ENCODE measurements around the gene XYLT1. TPM values are rescaled to one million over a fixed set of nuclear protein-coding genes. Genes with fewer than 3 reads are reported as not detected.

The XYLT1 gene
- total and polyA plus RNA-seq, 2 of the 13 experiments (the other 11 are each of a cell fraction or from before 2014, with no cell fraction given) = not detected

GRCh38 chr16:17219991-17220390 lies 250.8 kb downstream of the XYLT1 start (continued):
- no peak for TF ChIP-seq GLMP (CRISPR knock-in tag; IDR thresholded peaks at IDR 0.05; ENCODE audit: borderline replicate concordance)
- TF ChIP-seq MTA1 (CRISPR knock-in tag; IDR thresholded peaks at IDR 0.05; ENCODE audit: borderline replicate concordance) = no peak
- TF ChIP-seq HOXD1 (CRISPR knock-in tag; IDR thresholded peaks at IDR 0.05) = no peak
- no peak for TF ChIP-seq CBX2 (IDR thresholded peaks at IDR 0.05; ENCODE audit: low read depth, low read length)
- no peak for TF ChIP-seq CBX2 (CRISPR knock-in tag; IDR thresholded peaks at IDR 0.05; ENCODE audit: low read depth)
- TF ChIP-seq BCL3 (CRISPR knock-in tag; IDR thresholded peaks at IDR 0.05) = no peak
- no peak for TF ChIP-seq ATAD3A (CRISPR knock-in tag; IDR thresholded peaks at IDR 0.05)
- TF ChIP-seq PITX1 (CRISPR knock-in tag; IDR thresholded peaks at IDR 0.05) = no peak
- no peak for TF ChIP-seq CENPBD1 (CRISPR knock-in tag; IDR thresholded peaks at IDR 0.05; ENCODE audit: borderline replicate concordance, low read depth)
- TF ChIP-seq THAP7 (CRISPR knock-in tag; IDR thresholded peaks at IDR 0.05) = no peak

GRCh38 chr16:17215936-17216335 lies 254.8 kb downstream of the XYLT1 start:
- peaks cover 7% of the 10 kb centered on the region for H3K9me3 ChIP-seq (ENCODE audit: low read length)
- no peak for DNase-seq (ENCODE audit: low spot score)
- BruUV-seq (replicated peaks) = no TSS peak
- H3K79me2 ChIP-seq (ENCODE audit: insufficient read depth, low read length) = no peaks in the 10 kb centered on the region
- FAIRE-seq = no peak
- 5% methylated on average over 8 of the region's 8 CpGs for WGBS (ENCODE audit: low lambda C conversion rate)
- H3K4me3 ChIP-seq (replicated peaks in 1 of 3; ENCODE audit: insufficient read depth in 1 of 3, low read depth in 2 of 3, low read length in 3 of 3) = no peak overlapping the region
- H3K9ac ChIP-seq (ENCODE audit: insufficient read depth, low read depth, low read length) = no peak overlapping the region
- no peak for ATAC-seq
- H3K27ac ChIP-seq (ENCODE audit: extremely low read length, insufficient read depth, low read length) = no peak overlapping the region
- H3K27me3 ChIP-seq (ENCODE audit: control insufficient read depth in 1 of 2, insufficient read depth in 2 of 2, low read length in 2 of 2) = peaks cover 0 to 5% of the 10 kb centered on the region in 2 experiments; a peak in 2 of 5 replicates
- intact Hi-C loops (cut with micrococcal nuclease; ENCODE audit: unreplicated experiment) = no loop called here
- POLR2A ChIA-PET = no interaction called here
- no peak overlapping the region for H2AFZ ChIP-seq (ENCODE audit: low read length)
- no peak overlapping the region for H3K4me2 ChIP-seq (ENCODE audit: low read depth, low read length)
- H3K36me3 ChIP-seq (replicated peaks in 1 of 2; ENCODE audit: control insufficient read depth in 1 of 2, insufficient read depth in 2 of 2, low read length in 2 of 2) = no peaks in the 10 kb centered on the region
- CTCF ChIA-PET (ENCODE audit: low intra/inter-chr PET ratio, low total read pairs) = no interaction called here
- in situ Hi-C loops (cut with HindIII; ENCODE audit: extremely low pct_ligation_motif_present, low pct_unique_long_range_greater_than_20kb) = no loop called here
- H3K4me1 ChIP-seq (ENCODE audit: insufficient read depth, low read length) = no peaks in the 10 kb centered on the region
- no peaks in the 10 kb centered on the region for H4K20me1 ChIP-seq (ENCODE audit: insufficient read depth, low read length)
- TF ChIP-seq TSC22D2 (CRISPR knock-in tag; IDR thresholded peaks at IDR 0.05; ENCODE audit: borderline replicate concordance) (no peak), ZNF263 (CRISPR knock-in tag; IDR thresholded peaks at IDR 0.05) (no peak), ZNF710 (CRISPR knock-in tag; IDR thresholded peaks at IDR 0.05; ENCODE audit: borderline replicate concordance) (no peak), NR2F1 (CRISPR knock-in tag; IDR thresholded peaks at IDR 0.05) (no peak), MXD3 (CRISPR knock-in tag; IDR thresholded peaks at IDR 0.05) (no peak), ZNF781 (CRISPR knock-in tag; IDR thresholded peaks at IDR 0.05; ENCODE audit: borderline replicate concordance, not compliant biosample characterization) (no peak), ZNF180 (CRISPR knock-in tag; IDR thresholded peaks at IDR 0.05; ENCODE audit: borderline replicate concordance, low read depth) (no peak), POGZ (CRISPR knock-in tag; IDR thresholded peaks at IDR 0.05) (no peak)

All from HepG2 (cell line).